ENCODE data around the gene MGST3.
"Not testable (repeated sequence)": the region's sequence is repeated elsewhere in the genome, so short reads cannot be mapped to it uniquely, and the experiment has no call there.

Gene MGST3

GRCh38 chr1:165645654-165646366 is 14.8 kb downstream of the MGST3 start:
- H3K4me3 Mint-ChIP-seq = no peak overlapping the region
- H3K36me3 Mint-ChIP-seq (ENCODE audit: low read depth) = peaks cover 10% of the 10 kb centered on the region
- H3K27ac Mint-ChIP-seq = no peak overlapping the region
- DNase-seq = no peak
- no peaks in the 10 kb centered on the region for H3K4me1 Mint-ChIP-seq
- no peaks in the 10 kb centered on the region for H3K9me3 Mint-ChIP-seq
- no peak for TF ChIP-seq CTCF (IDR thresholded peaks at IDR 0.05)
- peaks cover 3% of the 10 kb centered on the region for H3K27me3 Mint-ChIP-seq (ENCODE audit: low read depth, poor library complexity)

DNA sequence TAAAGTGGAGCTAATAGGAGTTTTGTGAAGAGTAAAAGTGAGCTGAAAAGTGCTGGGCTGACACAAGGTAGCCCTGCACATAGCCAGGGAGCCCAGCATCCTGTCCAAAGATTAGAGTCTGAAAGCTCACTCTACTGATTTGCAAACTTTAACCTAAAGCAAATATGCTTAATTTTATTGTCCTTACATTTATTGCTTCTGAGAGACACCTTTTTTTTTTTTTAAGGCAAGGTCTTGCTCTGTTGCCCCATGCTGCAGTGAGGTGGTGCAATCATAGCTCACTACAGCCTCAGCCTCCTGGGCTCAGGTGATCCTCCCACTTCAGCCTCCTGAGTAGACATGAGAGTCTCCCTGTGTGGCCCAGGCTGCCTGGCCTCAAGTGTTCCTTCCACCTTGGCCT is 16.5 kb downstream of the MGST3 start:
- Mint-ChIP-seq H3K4me1 (no peaks in the 10 kb centered on the region), H3K27me3 (ENCODE audit: low read depth, poor library complexity) (peaks cover 3% of the 10 kb centered on the region), H3K27ac (no peak overlapping the region), H3K9me3 (no peaks in the 10 kb centered on the region), H3K36me3 (ENCODE audit: low read depth) (peaks cover 10% of the 10 kb centered on the region), H3K4me3 (no peak overlapping the region)
- no peak for DNase-seq
- no peak for TF ChIP-seq CTCF (IDR thresholded peaks at IDR 0.05)

DNA sequence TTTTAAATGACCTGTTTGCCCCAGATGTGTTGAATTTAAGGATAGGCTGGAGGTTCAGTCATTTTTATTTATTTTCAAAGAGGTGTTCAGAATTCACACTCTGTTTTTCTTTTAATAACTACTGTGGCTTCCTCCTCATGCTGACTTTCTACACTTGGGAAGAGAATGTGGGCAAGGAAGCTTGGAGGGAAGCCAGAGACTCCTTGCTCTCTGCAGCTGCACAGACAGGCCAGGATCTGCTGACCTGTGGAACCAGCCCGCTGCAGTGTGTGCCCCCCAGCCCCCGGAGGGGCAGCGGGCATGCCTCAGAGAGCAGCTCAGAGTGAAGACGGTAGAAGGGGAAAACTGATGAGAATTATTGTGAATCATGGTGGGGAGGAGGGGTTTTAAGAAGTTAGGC is 16.9 kb downstream of the MGST3 start:
- no peak for TF ChIP-seq CTCF (IDR thresholded peaks at IDR 0.05)
- peaks cover 3% of the 10 kb centered on the region for H3K27me3 Mint-ChIP-seq (ENCODE audit: low read depth, poor library complexity)
- H3K36me3 Mint-ChIP-seq (ENCODE audit: low read depth) = peaks cover 11% of the 10 kb centered on the region
- H3K9me3 Mint-ChIP-seq = no peaks in the 10 kb centered on the region
- H3K4me3 Mint-ChIP-seq = no peak overlapping the region
- DNase-seq = no peak
- H3K27ac Mint-ChIP-seq = no peak overlapping the region
- H3K4me1 Mint-ChIP-seq = no peaks in the 10 kb centered on the region

DNA sequence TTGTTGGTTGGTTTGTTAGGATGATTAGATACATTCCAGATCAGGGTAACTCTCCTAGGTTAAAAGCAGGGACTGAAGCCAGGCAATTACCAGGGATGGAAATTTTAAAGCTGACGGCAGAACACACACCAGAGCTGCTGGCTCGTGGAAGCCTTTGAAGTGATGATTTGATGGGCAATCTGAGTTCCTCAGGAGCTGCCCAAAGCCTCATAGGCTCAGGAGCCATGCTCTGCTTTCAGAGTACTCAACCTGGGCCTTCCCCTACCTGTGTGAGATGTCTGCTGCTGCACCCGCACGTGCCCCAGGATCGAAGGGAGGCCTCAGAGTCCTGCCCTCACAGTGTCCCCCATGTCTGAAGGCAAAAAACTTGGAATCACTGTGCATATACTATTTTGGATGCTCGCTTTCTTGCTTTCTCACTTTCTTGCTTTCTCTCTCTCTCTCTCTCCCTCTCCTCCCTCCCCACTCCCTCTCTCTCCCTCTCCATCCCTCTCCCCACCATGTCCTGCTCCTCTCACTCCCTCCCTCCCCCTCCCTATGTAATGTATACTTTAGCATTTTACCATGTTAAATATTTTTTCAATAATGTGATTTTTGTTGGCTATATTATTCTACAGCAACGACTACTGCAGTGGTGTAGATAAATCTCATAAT is 18.0 kb downstream of the MGST3 start:
- Mint-ChIP-seq H3K36me3 (ENCODE audit: low read depth) (peaks cover 20% of the 10 kb centered on the region), H3K4me3 (no peak overlapping the region), H3K27me3 (ENCODE audit: low read depth, poor library complexity) (peaks cover 3% of the 10 kb centered on the region), H3K9me3 (no peaks in the 10 kb centered on the region), H3K27ac (no peak overlapping the region), H3K4me1 (no peaks in the 10 kb centered on the region)
- no peak for TF ChIP-seq CTCF (IDR thresholded peaks at IDR 0.05)
- DNase-seq = no peak

DNA sequence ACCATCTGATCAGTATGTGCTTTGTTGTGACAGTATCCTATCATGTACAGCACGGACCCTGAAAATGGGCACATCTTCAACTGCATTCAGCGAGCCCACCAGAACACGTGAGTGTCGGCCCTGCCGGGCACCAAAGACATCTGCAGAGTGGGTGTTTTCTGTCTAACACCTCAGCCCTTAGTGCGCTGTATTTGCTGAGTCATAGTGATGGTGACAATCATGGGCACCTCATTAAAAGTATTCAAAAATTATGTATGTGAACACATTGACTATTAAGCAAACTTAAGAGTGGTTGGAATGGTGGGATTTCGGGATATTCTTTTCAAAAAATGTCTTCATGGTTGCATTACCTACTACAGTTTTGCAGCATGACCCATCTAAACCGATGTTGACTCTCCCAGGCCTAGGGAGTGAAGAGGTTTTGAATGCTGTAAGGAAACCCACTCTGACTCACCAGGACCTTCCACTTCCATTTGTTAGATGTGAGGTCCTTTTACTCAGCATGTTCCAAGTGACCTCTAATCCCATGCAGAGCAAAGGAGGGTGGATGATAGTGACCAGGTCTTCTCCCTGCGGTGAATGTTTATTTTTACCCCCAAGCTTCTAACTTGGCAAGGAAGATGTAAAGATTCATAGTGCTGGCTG is 20.1 kb downstream of the MGST3 start:
- no peak for DNase-seq
- peaks cover 35% of the 10 kb centered on the region for H3K36me3 Mint-ChIP-seq (ENCODE audit: low read depth)
- no peak overlapping the region for H3K27ac Mint-ChIP-seq
- H3K9me3 Mint-ChIP-seq = no peaks in the 10 kb centered on the region
- no peaks in the 10 kb centered on the region for H3K4me1 Mint-ChIP-seq
- no peak overlapping the region for H3K4me3 Mint-ChIP-seq
- TF ChIP-seq CTCF (IDR thresholded peaks at IDR 0.05) = no peak
- H3K27me3 Mint-ChIP-seq (ENCODE audit: low read depth, poor library complexity) = peaks cover 3% of the 10 kb centered on the region

DNA sequence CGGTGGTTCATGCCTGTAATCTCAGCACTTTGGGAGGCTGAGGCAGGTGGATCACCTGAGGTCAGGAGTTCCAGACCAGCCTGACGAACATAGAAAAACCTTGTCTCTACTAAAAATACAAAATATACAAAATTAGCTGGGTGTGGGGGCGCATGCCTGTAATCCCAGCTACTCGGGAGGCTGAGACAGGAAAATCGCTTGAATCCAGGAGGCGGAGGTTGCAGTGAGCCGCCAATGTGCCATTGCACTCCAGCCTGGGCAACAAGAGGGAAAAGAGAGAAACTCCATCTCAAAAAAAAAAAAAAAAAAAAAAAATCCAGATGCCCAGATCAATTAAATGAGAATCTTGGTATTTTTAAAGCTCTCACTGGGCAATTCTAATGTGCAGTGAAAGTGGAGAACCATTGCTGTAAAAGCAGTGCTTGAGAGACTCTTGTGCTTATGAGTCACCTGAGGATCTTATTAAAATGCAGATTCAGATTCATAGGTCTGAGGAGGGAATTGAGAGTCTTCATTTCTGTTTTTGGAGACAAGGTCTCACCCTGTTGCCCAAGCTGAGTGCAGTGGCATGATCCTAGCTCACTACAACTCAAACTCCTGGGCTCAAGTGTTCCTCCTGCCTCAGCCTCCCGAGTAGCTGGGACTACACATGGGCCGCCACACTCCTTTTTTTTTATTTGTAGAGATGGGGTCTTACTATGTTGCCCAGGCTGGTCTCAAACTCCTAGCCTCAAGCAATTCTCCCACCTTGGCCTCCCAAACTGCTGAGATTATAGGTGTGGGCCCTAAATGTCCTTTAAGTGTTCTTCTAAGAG is 27.9 kb downstream of the MGST3 start:
- not testable (repeated sequence) for H3K27ac Mint-ChIP-seq; H3K27me3 Mint-ChIP-seq (ENCODE audit: low read depth, poor library complexity); H3K4me3 Mint-ChIP-seq; H3K4me1 Mint-ChIP-seq; DNase-seq; H3K9me3 Mint-ChIP-seq
- peaks cover 42% of the 10 kb centered on the region for H3K36me3 Mint-ChIP-seq (ENCODE audit: low read depth)
